IMR-90 (cell line): ENCODE measurements around the gene CCNC. TPM values are rescaled to one million over a fixed set of nuclear protein-coding genes. Genes with fewer than 3 reads are reported as not detected.

Experiments
- ATAC-seq: fragments of 200-7000 bp; cut with Tn5 transposase; 2 replicates; pipeline ENCODE4 v1.9.1; 2020; ENCODE audit warnings: low read depth, mild to moderate bottlenecking, moderate library complexity
- BruUV-seq: library from RNA; stranded (reverse); fragments of 400-500 nt; replicated peaks from 2 replicates; lab custom pipeline; 2021; lab: Mats Ljungman, UMichigan
- CTCF ChIA-PET: fragments of 300-600 bp; formaldehyde crosslinking; extraction: SDS; loops from one replicate; lab custom pipeline; 2021; ENCODE audit warnings: antibody characterized with exemption; lab: Yijun Ruan, JAX
- POLR2A ChIA-PET: fragments of 300-600 bp; sonication (Branson Sonifier 250); formaldehyde crosslinking; loops from one replicate; lab custom pipeline; 2022; ENCODE audit warnings: antibody characterized with exemption; ENCODE audit not compliant: unreplicated experiment; lab: Charles Lee
- DNase-seq: peaks from one replicate; pipeline ENCODE4 v3.0.0; 2013
- H2AFZ ChIP-seq: replicated peaks from 2 replicates; pipeline ENCODE3; 2013; ENCODE audit warnings: low read length, mild to moderate bottlenecking; ENCODE audit not compliant: poor library complexity
- H2AK5ac ChIP-seq: 2 replicates; pipeline ENCODE4 v1.6.1; 2013; ENCODE audit warnings: low read depth, low read length, inconsistent platforms
- H2AK9ac ChIP-seq: replicated peaks from 2 replicates; pipeline ENCODE3; 2013; ENCODE audit warnings: mild to moderate bottlenecking, low read depth, low read length, moderate library complexity; ENCODE audit not compliant: poor library complexity
- H2BK120ac ChIP-seq: 2 replicates; pipeline ENCODE4 v1.6.1; 2013; ENCODE audit warnings: low read depth, low read length, inconsistent platforms
- H2BK15ac ChIP-seq: 3 replicates; pipeline ENCODE4 v1.6.1; 2013; ENCODE audit warnings: low read depth, low read length, inconsistent platforms
- H2BK20ac ChIP-seq: 2 replicates; pipeline ENCODE4 v1.6.1; 2013; ENCODE audit warnings: low read depth, mild to moderate bottlenecking, inconsistent platforms, low read length, moderate library complexity
- H2BK5ac ChIP-seq: 2 replicates; pipeline ENCODE4 v1.6.1; 2013; ENCODE audit warnings: mild to moderate bottlenecking, low read depth, low read length, inconsistent platforms; ENCODE audit not compliant: poor library complexity, severe bottlenecking
- H3K14ac ChIP-seq: replicated peaks from 2 replicates; pipeline ENCODE4 v1.6.1; 2013; ENCODE audit warnings: low read depth, low read length, inconsistent platforms
- H3K18ac ChIP-seq: 2 replicates; pipeline ENCODE4 v1.6.1; 2013; ENCODE audit warnings: low read depth, low read length, control low read depth
- H3K23ac ChIP-seq: 2 replicates; pipeline ENCODE4 v1.6.1; 2013; ENCODE audit warnings: low read depth, low read length, inconsistent platforms
- H3K27ac ChIP-seq: 2 replicates; pipeline ENCODE4 v1.5.1; 2013; ENCODE audit warnings: mild to moderate bottlenecking, control low read depth, low read length; ENCODE audit not compliant: insufficient read depth
- H3K27me3 ChIP-seq: 2 replicates; pipeline ENCODE4 v1.6.1; 2013; ENCODE audit warnings: low read length; ENCODE audit not compliant: control insufficient read depth, insufficient read depth
- H3K36me3 ChIP-seq: 2 replicates; pipeline ENCODE4 v1.6.1; 2013; ENCODE audit warnings: low read length, mixed read lengths; ENCODE audit not compliant: control insufficient read depth, insufficient read depth
- H3K4ac ChIP-seq: 2 replicates; pipeline ENCODE4 v1.6.1; 2013; ENCODE audit warnings: low read depth, low read length, inconsistent platforms
- H3K4me1 ChIP-seq: 2 replicates; pipeline ENCODE4 v1.6.1; 2013; ENCODE audit warnings: low read length, mixed read lengths; ENCODE audit not compliant: control insufficient read depth, insufficient read depth
- H3K4me2 ChIP-seq: 2 replicates; pipeline ENCODE4 v1.6.1; 2013; ENCODE audit warnings: low read depth, mild to moderate bottlenecking, control low read depth, low read length, moderate library complexity
- H3K4me3 ChIP-seq: 2 replicates; pipeline ENCODE4 v1.5.1; 2013; ENCODE audit warnings: low read depth, mild to moderate bottlenecking, control low read depth, low read length, moderate library complexity; ENCODE audit not compliant: insufficient read depth
- H3K56ac ChIP-seq: 2 replicates; pipeline ENCODE4 v1.6.1; 2013; ENCODE audit warnings: low read length, inconsistent platforms; ENCODE audit not compliant: insufficient read depth; ENCODE audit errors: extremely low read depth
- H3K79me1 ChIP-seq, 2 experiments: 2 replicates each; pipeline ENCODE4 v1.6.1; 2013; ENCODE audit warnings: low read length in 2 of 2, inconsistent platforms in 1 of 2, low read depth in 1 of 2
- H3K9ac ChIP-seq: 2 replicates; pipeline ENCODE4 v1.6.1; 2013; ENCODE audit warnings: low read depth, low read length, control low read depth
- H3K9me1 ChIP-seq: 2 replicates; pipeline ENCODE4 v1.6.1; 2013; ENCODE audit warnings: low read length, inconsistent platforms; ENCODE audit not compliant: insufficient read depth
- H3K9me3 ChIP-seq: 2 replicates; pipeline ENCODE4 v1.6.1; 2013; ENCODE audit warnings: low read length; ENCODE audit not compliant: control insufficient read depth, insufficient read depth
- H4K20me1 ChIP-seq: 2 replicates; pipeline ENCODE4 v1.6.1; 2013; ENCODE audit warnings: low read length, inconsistent platforms; ENCODE audit not compliant: insufficient read depth
- H4K5ac ChIP-seq: 2 replicates; pipeline ENCODE4 v1.6.1; 2013; ENCODE audit warnings: mild to moderate bottlenecking, low read depth, low read length, control low read depth
- H4K8ac ChIP-seq, 2 experiments: 2 replicates each; pipeline ENCODE4 v1.6.1; 2013; ENCODE audit warnings: low read depth in 2 of 2, low read length in 2 of 2, control low read depth in 1 of 2, inconsistent platforms in 1 of 2
- H4K91ac ChIP-seq: 2 replicates; pipeline ENCODE4 v1.6.1; 2013; ENCODE audit warnings: low read depth, low read length, inconsistent platforms; ENCODE audit not compliant: insufficient read depth
- BHLHE40 ChIP-seq: fragments of 150-350 bp; IDR thresholded peaks from 2 replicates; pipeline ENCODE4 v1.6.1; 2016; ENCODE audit warnings: mild to moderate bottlenecking, low read depth, low read length
- MAFK ChIP-seq: IDR thresholded peaks from 2 replicates; pipeline ENCODE4 v1.6.1; 2012; ENCODE audit warnings: low read depth, low read length, improper control_type of control experiment
- POLR2A ChIP-seq: IDR thresholded peaks from 2 replicates; pipeline ENCODE4 v1.6.1; 2012; ENCODE audit warnings: mild to moderate bottlenecking, low read depth, low read length
- WGBS, 2 experiments: methylation state at CpG; one replicate each; pipeline versions ENCODE4 v1.1.5 to v1.1.7; 2013; ENCODE audit warnings: missing lambda C conversion rate in 2 of 2; ENCODE audit not compliant: insufficient read length in 1 of 2; ENCODE audit errors: extremely low coverage in 2 of 2; 5-methylcytosine and 5-hydroxymethylcytosine counted together
- dilution Hi-C: fragments of 300-500 bp; cut with HindIII; formaldehyde crosslinking; loops from one replicate; pipeline ENCODE4 v1.14.3; 2018; ENCODE audit warnings: low sequenced_read_pairs; ENCODE audit not compliant: unreplicated experiment
- in situ Hi-C: fragments of 300-500 bp; cut with MboI; formaldehyde crosslinking; loops from 3 replicates; pipeline ENCODE4 v1.14.3; 2019; ENCODE audit warnings: low sequenced_read_pairs, inconsistent platforms, mixed read lengths
- intact Hi-C: fragments of 100-400 bp; cut with micrococcal nuclease; formaldehyde crosslinking; loops from 2 replicates; pipeline ENCODE4 v1.10.0; 2022
- polyA plus RNA-seq, 3 experiments: library from polyadenylated mRNA; depleted of rRNA; stranded (reverse); fragments of >200 nt; gene quantifications; 2 replicates each; pipeline ENCODE4 v1.2.3, GENCODE V29; 2012; ENCODE audit warnings: low replicate concordance in 1 of 3
- total RNA-seq: library from RNA; depleted of rRNA; stranded (reverse); fragments of >200 nt; gene quantifications from 2 replicates; pipeline ENCODE4 v1.2.3, GENCODE V29; 2012

Gene CCNC
- total and polyA plus RNA-seq, 2 of the 4 experiments (the other 2 are of a cell fraction): 30.1 to 95.7 TPM

DNA sequence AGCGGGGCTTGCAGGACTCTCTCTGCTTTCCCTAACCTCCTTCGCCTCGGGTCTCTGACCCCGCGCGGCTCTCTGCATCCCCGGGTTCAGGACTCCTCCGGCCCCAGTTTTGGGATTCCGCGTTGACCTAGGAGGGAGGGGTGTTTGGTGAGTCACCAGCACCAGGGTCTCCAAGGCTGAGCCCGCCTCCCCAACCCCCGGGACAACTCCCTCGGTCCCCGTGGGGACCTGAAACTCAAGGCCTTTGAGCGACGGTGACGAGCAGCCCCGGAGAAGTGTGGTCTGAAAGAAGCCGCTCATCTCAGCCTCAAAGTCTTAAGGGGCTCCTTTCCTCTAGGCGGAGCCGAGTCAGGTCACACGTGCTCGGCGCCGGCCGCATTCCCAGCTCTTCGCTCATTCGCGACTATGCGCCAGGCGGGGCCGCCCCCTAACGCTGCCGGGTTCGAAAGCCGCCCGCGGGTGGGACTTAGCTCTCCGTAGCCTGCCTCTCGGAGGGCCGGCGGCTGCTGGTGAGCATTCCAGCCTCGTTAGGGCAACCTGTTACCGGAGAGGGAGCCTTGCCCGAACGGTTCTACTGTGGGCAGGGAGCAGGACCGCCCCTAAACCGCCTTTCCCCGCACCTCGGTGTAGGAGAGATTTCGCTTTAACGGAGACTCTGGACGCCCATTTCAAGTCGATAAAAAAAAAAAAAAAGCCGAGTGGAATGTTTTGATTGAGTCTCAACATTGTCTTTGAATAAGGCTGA is 35.1 kb upstream of the CCNC start:
- Histone ChIP-seq H2BK15ac (no peak overlapping the region), H3K27ac (no peak overlapping the region), H3K4ac (no peak overlapping the region), H2BK120ac (no peak overlapping the region), H3K9me1 (no peaks in the 10 kb centered on the region; the same call in 1 of the 2 replicates), H4K91ac (no peak overlapping the region), H4K8ac (no peak overlapping the region), H2BK5ac (no peak overlapping the region), H3K18ac (no peak overlapping the region), H3K56ac (no peak overlapping the region), H2AFZ (peak overlapping the region; percentile 81), H4K20me1 (no peaks in the 10 kb centered on the region), H2AK5ac (no peak overlapping the region), H3K4me1 (no peaks in the 10 kb centered on the region), H3K4me2 (peak overlapping the region; percentile 63), H2BK20ac (no peak overlapping the region), H3K14ac (no peak overlapping the region), H4K5ac (no peak overlapping the region), H3K27me3 (peaks cover 89% of the 10 kb centered on the region), H3K23ac (no peak overlapping the region; the same call in 1 of the 2 replicates), H3K9me3 (peaks cover 5% of the 10 kb centered on the region; the same call in 1 of the 2 replicates), H3K79me1 (no peaks in the 10 kb centered on the region), H3K4me3 (0 out of 2 replicates have a peak overlapping the region, but pooled peaks have one; percentile 4), H3K36me3 (no peaks in the 10 kb centered on the region), H3K9ac (no peak overlapping the region), H2AK9ac (peak overlapping the region; percentile 52)
- DNase-seq (peak; percentile 8), ATAC-seq (peak; percentile 65)
- intact Hi-C loops: no loop called here
- 2% methylated on average over 24 of the region's 55 CpGs; no CpG with 5 or more reads in 1 of the 2 experiments for WGBS, 2 experiments
- no peak for TF ChIP-seq MAFK
- no peak for TF ChIP-seq POLR2A
- 0 out of 2 replicates have a peak, but pooled peaks have one; percentile 37 for TF ChIP-seq BHLHE40
- dilution Hi-C loops: no loop called here
- in situ Hi-C loops: no loop called here
- BruUV-seq: no TSS peak
- POLR2A ChIA-PET: no interaction called here
- CTCF ChIA-PET: no interaction called here
